Kidney (tissue), 14 donors: ENCODE results near the gene RNF41. TPM values are rescaled to one million over a fixed set of nuclear protein-coding genes. Genes with fewer than 3 reads are reported as not detected.

Experiments used
- DNase-seq, 5 donors: peaks; one replicate each; pipeline ENCODE4 v3.0.0-alpha.2; 2013 to 2020
- FAIRE-seq: peaks from 2 replicates; lab custom pipeline; 2012; peaks lifted over from hg19 to GRCh38; lab: Jason Lieb, UNC
- H3K27ac ChIP-seq, 2 donors: one replicate each; pipeline ENCODE4 v1.7.0; 2013; ENCODE audit warnings: low read depth in 2 of 2, low read length in 2 of 2, inconsistent platforms in 1 of 2
- H3K27me3 ChIP-seq: one replicate; pipeline ENCODE4 v1.7.1; 2013; ENCODE audit warnings: low read length, inconsistent platforms; ENCODE audit not compliant: control insufficient read depth, insufficient read depth
- H3K36me3 ChIP-seq, 3 donors: one replicate each; pipeline versions ENCODE4 v1.7.0 to v1.7.1; 2013; ENCODE audit warnings: low read length in 3 of 3, control low read depth in 1 of 3, inconsistent platforms in 1 of 3; ENCODE audit not compliant: insufficient read depth in 3 of 3, control insufficient read depth in 2 of 3
- H3K4me1 ChIP-seq, 3 donors: one replicate each; pipeline versions ENCODE4 v1.7.0 to v1.7.1; 2013; ENCODE audit warnings: low read length in 3 of 3, inconsistent platforms in 1 of 3, low read depth in 1 of 3; ENCODE audit not compliant: control insufficient read depth in 2 of 3, insufficient read depth in 2 of 3
- H3K4me3 ChIP-seq, 3 donors: one replicate each; pipeline versions ENCODE4 v1.7.0 to v1.8.1; 2013; ENCODE audit warnings: low read length in 3 of 3, control low read depth in 1 of 3, inconsistent platforms in 1 of 3
- H3K9ac ChIP-seq, 3 donors: one replicate each; pipeline versions ENCODE4 v1.7.0 to v1.7.1; 2013; ENCODE audit warnings: low read length in 3 of 3, control low read depth in 1 of 3, inconsistent platforms in 1 of 3
- H3K9me3 ChIP-seq, 3 donors: one replicate each; pipeline versions ENCODE4 v1.7.0 to v1.7.1; 2013; ENCODE audit warnings: low read length in 3 of 3, control low read depth in 1 of 3, inconsistent platforms in 1 of 3; ENCODE audit not compliant: control insufficient read depth in 2 of 3, insufficient read depth in 1 of 3
- intact Hi-C: fragments of 100-400 bp; cut with DNase I; formaldehyde crosslinking; loops from one replicate; pipeline ENCODE4 v1.11.1; 2022
- polyA plus RNA-seq: library from polyadenylated mRNA; stranded (reverse); fragments of 350-450 nt; fragmentation: Illumina TruSeq; extraction: RNeasy Lipid Tissue Mini Kit (QIAGEN cat#74804); gene quantifications from one replicate; pipeline ENCODE4 v1.2.3, GENCODE V29; 2014; ENCODE audit warnings: low read depth, low replicate concordance; ENCODE audit not compliant: insufficient read depth
- total RNA-seq: library from RNA; stranded (reverse); fragmentation: NEBNext Ultra II Directional; extraction: Animal tissue kit (Norgen Biotek cat#: 25700); gene quantifications from one replicate; pipeline ENCODE4 v1.2.1, GENCODE V29; 2021
- TF ChIP-seq, protein P1 (sequence below): IDR thresholded peaks from 3 replicates; pipeline ENCODE4 v1.5.1; 2012; ENCODE audit warnings: mild to moderate bottlenecking, moderate library complexity, borderline replicate concordance; ENCODE audit not compliant: insufficient read depth; ENCODE audit errors: extremely low read depth
- donor health status: control.
- donor health status: control.
- donor health status: control.
- donor health status: control.
- donor health status: control.
- donor health status: DM: yes; HTN: yes; CAD: no.
- donor health status: Normal renal cell carcinoma (clear cell type).

The RNF41 gene
- total and polyA plus RNA-seq, 2 donors from 2014 or later, result 17.6 to 45.5 TPM

DNA sequence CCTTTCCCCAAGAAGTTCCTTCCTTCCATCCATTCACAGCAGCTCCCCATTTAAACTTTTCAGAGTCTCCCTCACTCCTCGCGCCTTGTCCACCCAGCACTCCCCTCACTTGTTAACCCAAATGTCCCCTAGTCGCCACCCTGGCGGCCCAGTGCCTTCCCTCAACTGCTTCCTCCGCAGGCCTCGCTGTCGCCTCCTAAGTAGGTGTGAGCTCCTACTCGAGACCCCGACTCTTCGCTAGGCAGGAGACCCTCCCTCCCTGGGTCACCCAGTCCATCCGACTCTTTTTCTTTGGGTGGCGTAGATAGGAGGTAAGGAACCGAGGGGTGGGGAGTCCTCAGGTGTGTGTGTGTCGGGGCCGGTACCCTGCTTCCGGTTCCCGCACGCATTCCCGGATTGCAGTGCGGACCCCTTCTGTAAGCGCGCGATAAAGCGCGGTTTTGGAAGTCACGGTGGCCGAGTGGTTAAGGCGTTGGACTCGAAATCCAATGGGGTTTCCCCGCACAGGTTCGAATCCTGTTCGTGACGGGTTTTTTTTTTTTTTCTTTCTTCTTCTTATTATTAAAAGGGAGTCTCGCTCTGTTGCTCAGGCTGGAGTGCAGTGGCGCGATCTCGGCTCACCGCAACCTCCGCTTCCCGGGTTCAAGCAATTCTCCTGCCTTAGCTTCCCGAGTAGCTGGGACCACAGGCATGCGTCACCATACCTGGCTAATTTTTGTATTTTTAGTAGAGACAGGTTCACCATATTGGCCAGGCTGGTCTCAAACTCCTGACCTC is 31.6 kb downstream of the RNF41 start:
- DNase-seq (peak; percentile 93 to 97 (median 97)), FAIRE-seq (no peak)
- Histone ChIP-seq H3K4me3 (peak overlapping the region; percentile 73 to 95 (median 89)), H3K36me3 (peaks cover 0 to 6% (median 2%) of the 10 kb centered on the region in 3 donors), H3K9ac (peak overlapping the region; percentile 87 to 95 (median 87)), H3K27me3 (no peaks in the 10 kb centered on the region), H3K9me3 (no peaks in the 10 kb centered on the region), H3K27ac (peak overlapping the region; percentile 93 to 99), H3K4me1 (peaks cover 0 to 19% (median 10%) of the 10 kb centered on the region in 3 donors)
- TF ChIP-seq, protein P1, sequence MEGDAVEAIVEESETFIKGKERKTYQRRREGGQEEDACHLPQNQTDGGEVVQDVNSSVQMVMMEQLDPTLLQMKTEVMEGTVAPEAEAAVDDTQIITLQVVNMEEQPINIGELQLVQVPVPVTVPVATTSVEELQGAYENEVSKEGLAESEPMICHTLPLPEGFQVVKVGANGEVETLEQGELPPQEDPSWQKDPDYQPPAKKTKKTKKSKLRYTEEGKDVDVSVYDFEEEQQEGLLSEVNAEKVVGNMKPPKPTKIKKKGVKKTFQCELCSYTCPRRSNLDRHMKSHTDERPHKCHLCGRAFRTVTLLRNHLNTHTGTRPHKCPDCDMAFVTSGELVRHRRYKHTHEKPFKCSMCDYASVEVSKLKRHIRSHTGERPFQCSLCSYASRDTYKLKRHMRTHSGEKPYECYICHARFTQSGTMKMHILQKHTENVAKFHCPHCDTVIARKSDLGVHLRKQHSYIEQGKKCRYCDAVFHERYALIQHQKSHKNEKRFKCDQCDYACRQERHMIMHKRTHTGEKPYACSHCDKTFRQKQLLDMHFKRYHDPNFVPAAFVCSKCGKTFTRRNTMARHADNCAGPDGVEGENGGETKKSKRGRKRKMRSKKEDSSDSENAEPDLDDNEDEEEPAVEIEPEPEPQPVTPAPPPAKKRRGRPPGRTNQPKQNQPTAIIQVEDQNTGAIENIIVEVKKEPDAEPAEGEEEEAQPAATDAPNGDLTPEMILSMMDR, result no peak
- intact Hi-C loops, result loop anchor here (10.0 kb wide), 1 partner anchor 65 kb away; the partner anchor contains the start of gene ESYT1

DNA sequence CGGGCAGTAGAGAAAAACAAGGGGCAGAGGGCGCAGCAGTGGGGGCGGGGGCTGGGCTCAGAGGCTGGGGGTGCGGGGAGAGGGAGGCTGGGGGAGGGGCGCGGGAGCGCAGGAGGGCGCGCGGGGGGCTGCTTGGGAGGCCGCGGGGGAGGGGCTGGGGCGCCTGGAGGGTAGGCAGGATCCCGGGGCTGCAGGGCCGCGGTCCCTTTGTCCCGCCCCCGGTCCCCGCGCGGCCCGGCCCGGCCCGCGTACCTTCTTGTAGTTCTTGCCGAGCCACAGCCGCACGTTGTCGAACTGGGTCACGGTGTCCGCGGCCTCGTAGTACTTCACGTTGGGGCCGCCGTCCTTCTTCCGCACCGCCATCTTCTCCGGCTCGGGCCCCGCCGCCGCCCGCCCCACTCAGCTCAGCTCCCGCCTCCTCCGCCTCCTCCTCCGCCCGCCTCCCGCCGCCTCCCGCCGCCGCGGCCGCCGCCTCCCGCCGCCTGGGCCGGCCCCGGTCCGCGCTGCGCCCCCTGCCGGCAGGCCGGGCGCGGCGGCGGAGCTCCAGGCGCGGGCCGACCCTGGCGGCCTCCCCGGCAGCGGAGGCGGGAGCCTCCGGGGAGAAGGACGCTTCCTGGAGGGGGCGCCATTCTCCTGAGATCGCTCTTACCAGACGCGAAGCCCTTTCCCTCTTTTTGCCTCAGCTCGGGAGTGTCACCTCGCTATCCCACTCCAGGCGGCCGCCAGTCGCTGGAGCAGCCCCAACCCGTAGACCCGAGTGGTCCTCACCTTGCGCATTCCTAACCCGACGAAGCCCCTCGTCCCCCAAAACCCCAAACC is 32.4 kb downstream of the RNF41 start, which contains the start of gene SMARCC2:
Gene SMARCC2, minus strand, starts transcription at position 385 of the 819 bp plus-strand sequence. Its CDS starts 22 bp downstream, at position 363.
- DNase-seq (peak; percentile 91 to 95 (median 94)), FAIRE-seq (no peak)
- TF ChIP-seq, protein P1, result peak; percentile 83
- peak within 1 kb of the TSS; percentile 93 to 99 for H3K27ac ChIP-seq
- H3K27me3 ChIP-seq, result no peaks in the 10 kb centered on the region
- H3K4me3 ChIP-seq, result peak within 1 kb of the TSS; percentile 78 to 95 (median 95)
- H3K9me3 ChIP-seq, result no peaks in the 10 kb centered on the region
- intact Hi-C loops, result loop anchor here (10.0 kb wide), 1 partner anchor 65 kb away; the partner anchor contains the start of gene ESYT1
- H3K9ac ChIP-seq, result peak within 1 kb of the TSS; percentile 87 to 95 (median 87)
- H3K4me1 ChIP-seq, result peaks cover 0 to 19% (median 10%) of the 10 kb centered on the region in 3 donors
- peaks cover 2 to 13% (median 9%) of the 10 kb centered on the region in 3 donors for H3K36me3 ChIP-seq

DNA sequence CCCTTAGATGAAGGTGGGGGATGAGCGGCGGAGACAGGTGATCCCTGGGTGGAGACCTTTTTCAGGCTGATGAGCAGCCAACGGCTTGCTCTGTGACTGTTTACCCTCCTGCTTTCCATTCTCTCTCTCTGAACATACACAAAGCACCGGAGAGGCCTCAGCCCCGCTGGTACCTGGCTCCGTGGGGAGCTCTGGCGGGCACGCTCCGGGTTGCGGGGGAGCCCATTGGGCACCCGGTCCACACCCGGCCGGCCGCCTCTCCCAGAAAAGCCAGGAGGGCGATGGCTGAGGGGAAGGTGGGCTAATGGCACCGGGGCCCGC is 33.0 kb downstream of the RNF41 start:
- Histone ChIP-seq H3K4me1 (peaks cover 0 to 19% (median 10%) of the 10 kb centered on the region in 3 donors), H3K4me3 (peak overlapping the region; percentile 61 to 95 (median 78)), H3K9ac (peak overlapping the region; percentile 46 to 82 (median 72)), H3K36me3 (peaks cover 2 to 18% (median 14%) of the 10 kb centered on the region in 3 donors), H3K27me3 (no peaks in the 10 kb centered on the region), H3K27ac (peak overlapping the region; percentile 25 to 88), H3K9me3 (no peaks in the 10 kb centered on the region)
- no peak for FAIRE-seq
- DNase-seq, result peak in 2 of 5 donors; percentile 29 to 87
- intact Hi-C loops, result loop anchor here (10.0 kb wide), 1 partner anchor 64 kb away; the partner anchor contains the start of gene ESYT1
- TF ChIP-seq, protein P1, result no peak
